GM23338 (cell line): ENCODE data around the gene GFRA1. TPM values are rescaled to one million over a fixed set of nuclear protein-coding genes. Genes with fewer than 3 reads are reported as not detected.

Source experiments
- ATAC-seq: fragments of 200-7000 bp; cut with Tn5 transposase; 3 replicates; pipeline ENCODE4 v1.9.1; 2020
- DNase-seq: peaks from one replicate; pipeline ENCODE4 v3.0.0-alpha.2; 2015; ENCODE audit warnings: low spot score
- H2AFZ ChIP-seq: fragments of 200-600 bp; sonication (generic); 2 replicates; pipeline ENCODE4 v1.8.0; 2016; ENCODE audit warnings: antibody characterized with exemption, mild to moderate bottlenecking, moderate library complexity
- H3F3A ChIP-seq: fragments of 200-600 bp; sonication (generic); replicated peaks from 2 replicates; pipeline ENCODE4 v1.8.0; 2017; ENCODE audit warnings: antibody characterized with exemption, mixed run types, low read depth
- H3K27ac ChIP-seq: fragments of 200-600 bp; sonication (generic); 2 replicates; pipeline ENCODE4 v1.6.1; 2016; ENCODE audit warnings: low read depth
- H3K27me3 ChIP-seq: fragments of 200-600 bp; sonication (generic); 2 replicates; pipeline ENCODE4 v1.8.0; 2016; ENCODE audit warnings: mild to moderate bottlenecking, mixed run types, moderate library complexity; ENCODE audit not compliant: insufficient read depth
- H3K36me3 ChIP-seq: fragments of 200-600 bp; sonication (generic); 2 replicates; pipeline ENCODE4 v1.8.0; 2016; ENCODE audit warnings: mild to moderate bottlenecking; ENCODE audit not compliant: insufficient read depth
- H3K4me1 ChIP-seq: fragments of 200-600 bp; sonication (generic); 2 replicates; pipeline ENCODE4 v1.8.0; 2016; ENCODE audit warnings: mild to moderate bottlenecking, moderate library complexity; ENCODE audit not compliant: insufficient read depth
- H3K4me2 ChIP-seq: fragments of 200-600 bp; sonication (generic); 2 replicates; pipeline ENCODE4 v1.7.1; 2017; ENCODE audit warnings: mixed run types
- H3K4me3 ChIP-seq: fragments of 200-600 bp; sonication (generic); 2 replicates; pipeline ENCODE4 v1.6.1; 2016; ENCODE audit warnings: mixed run types
- H3K79me2 ChIP-seq: fragments of 200-600 bp; sonication (generic); replicated peaks from 2 replicates; pipeline ENCODE4 v1.8.0; 2017; ENCODE audit warnings: mild to moderate bottlenecking; ENCODE audit not compliant: insufficient read depth
- H3K9me2 ChIP-seq: fragments of 200-600 bp; sonication (generic); 2 replicates; pipeline ENCODE4 v1.8.0; 2017; ENCODE audit not compliant: insufficient read depth
- H4K20me1 ChIP-seq: fragments of 200-600 bp; sonication (generic); replicated peaks from 2 replicates; pipeline ENCODE4 v1.8.0; 2017; ENCODE audit warnings: mild to moderate bottlenecking; ENCODE audit not compliant: insufficient read depth
- H3K27ac Mint-ChIP-seq: 2 replicates; pipeline ENCODE4 v1.8.0; 2020; ENCODE audit warnings: inconsistent platforms, mild to moderate bottlenecking, moderate library complexity, mixed read lengths
- H3K27me3 Mint-ChIP-seq: 3 replicates; pipeline ENCODE4 v1.8.0; 2022; ENCODE audit warnings: low read depth, mild to moderate bottlenecking, moderate library complexity, mixed read lengths, inconsistent platforms; ENCODE audit not compliant: insufficient read depth, poor library complexity
- H3K36me3 Mint-ChIP-seq: 3 replicates; pipeline ENCODE4 v1.8.0; 2021; ENCODE audit warnings: low read depth, mild to moderate bottlenecking, inconsistent platforms, moderate library complexity, mixed read lengths
- H3K4me1 Mint-ChIP-seq: 3 replicates; pipeline ENCODE4 v1.8.0; 2020; ENCODE audit warnings: mild to moderate bottlenecking, inconsistent platforms, mixed read lengths
- H3K4me3 Mint-ChIP-seq: 3 replicates; pipeline ENCODE4 v1.8.0; 2021; ENCODE audit warnings: moderate library complexity, mild to moderate bottlenecking, inconsistent platforms, mixed read lengths
- H3K9me3 Mint-ChIP-seq: 3 replicates; pipeline ENCODE4 v1.8.0; 2020; ENCODE audit warnings: moderate library complexity, mild to moderate bottlenecking, inconsistent platforms, mixed read lengths
- EZH2 ChIP-seq: fragments of 200-600 bp; sonication (generic); IDR thresholded peaks from one replicate; pipeline ENCODE4 v1.8.0; 2017; ENCODE audit warnings: antibody characterized with exemption, mild to moderate bottlenecking, low read depth; ENCODE audit not compliant: unreplicated experiment
- EZH2phosphoT487 ChIP-seq: fragments of 200-600 bp; sonication (generic); IDR thresholded peaks from one replicate; pipeline ENCODE4 v1.8.1; 2018; ENCODE audit warnings: antibody characterized with exemption; ENCODE audit not compliant: unreplicated experiment
- JUNB ChIP-seq: IDR thresholded peaks from one replicate; pipeline ENCODE4 v1.6.1; 2016; ENCODE audit warnings: antibody characterized with exemption; ENCODE audit not compliant: unreplicated experiment
- NANOG ChIP-seq: IDR thresholded peaks from 2 replicates; pipeline ENCODE4 v1.6.1; 2016; ENCODE audit warnings: antibody characterized with exemption, borderline replicate concordance
- REST ChIP-seq: IDR thresholded peaks from one replicate; pipeline ENCODE4 v1.6.1; 2018; ENCODE audit warnings: antibody characterized with exemption; ENCODE audit not compliant: unreplicated experiment
- STAT1 ChIP-seq: IDR thresholded peaks from one replicate; pipeline ENCODE4 v1.6.1; 2016; ENCODE audit warnings: antibody characterized with exemption; ENCODE audit not compliant: unreplicated experiment
- ZNF114 ChIP-seq: fragments of 250-450 bp; sonication (Bioruptor Pico); IDR thresholded peaks from 2 replicates; pipeline ENCODE4 v1.5.0; 2020; ENCODE audit warnings: mild to moderate bottlenecking, moderate library complexity
- ZNF331 ChIP-seq: fragments of 250-450 bp; sonication (Bioruptor Pico); IDR thresholded peaks from 2 replicates; pipeline ENCODE4 v1.5.0; 2020; ENCODE audit warnings: low read depth, mild to moderate bottlenecking, moderate library complexity
- ZNF462 ChIP-seq: fragments of 250-450 bp; sonication (Bioruptor Pico); IDR thresholded peaks from 2 replicates; pipeline ENCODE4 v1.5.0; 2020; ENCODE audit warnings: mild to moderate bottlenecking, moderate library complexity
- polyA plus RNA-seq: library from polyadenylated mRNA; unstranded; fragments of >200 nt; fragmentation: Nextera tagmentation; extraction: Ambion mirVana; gene quantifications from 2 replicates; pipeline ENCODE4 v1.2.1, GENCODE V29; 2016
- total RNA-seq: library from RNA; depleted of rRNA; stranded (reverse); fragments of >200 nt; shearing (Covaris generic); gene quantifications from 2 replicates; pipeline ENCODE4 v1.2.3, GENCODE V29; 2014
- TF ChIP-seq, protein P1 (sequence below): IDR thresholded peaks from 2 replicates; pipeline ENCODE4 v1.6.1; 2016; ENCODE audit warnings: antibody characterized with exemption

Gene GFRA1
- total and polyA plus RNA-seq, 2 experiments from 2014 or later, result 1.4 to 2.8 TPM

DNA sequence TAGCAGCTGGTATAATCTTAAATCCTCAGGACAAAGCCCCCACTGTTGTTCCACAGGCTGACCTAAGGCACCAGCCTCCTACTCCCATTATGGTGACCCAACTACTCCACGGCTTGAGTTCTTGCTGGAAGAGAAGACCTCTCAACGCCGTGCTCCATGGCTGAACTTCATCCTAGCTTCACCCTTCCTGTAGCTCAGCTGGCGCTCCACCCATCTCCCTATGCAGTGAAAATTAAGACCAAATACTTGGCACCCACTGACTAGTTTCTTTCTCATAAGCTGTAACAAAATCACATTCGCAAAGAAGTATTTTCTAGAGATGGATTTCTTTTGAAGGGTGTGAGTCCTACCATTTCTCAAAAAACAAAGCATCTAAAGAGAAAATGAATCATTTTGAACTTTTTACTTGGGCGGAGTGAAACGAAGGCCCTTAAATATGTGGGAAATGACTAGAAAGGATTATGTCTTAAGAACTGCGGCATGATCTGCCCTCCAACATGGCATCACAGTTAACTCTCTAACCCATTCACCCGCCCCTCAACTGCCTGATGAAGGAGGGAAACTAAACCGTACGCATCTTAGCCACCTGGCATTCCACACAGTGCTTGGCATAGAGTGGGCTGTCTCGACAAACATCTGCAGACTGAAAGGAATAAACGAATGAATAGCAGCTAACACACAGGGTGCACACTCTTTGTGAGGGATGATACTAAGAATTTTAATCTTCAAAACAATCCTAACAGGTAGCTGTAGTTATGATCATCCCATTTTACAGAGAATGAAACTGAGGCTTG, 32.7 kb downstream of the GFRA1 start (continued):
- no peak for TF ChIP-seq ZNF462 (CRISPR knock-in tag)
- no peak for TF ChIP-seq EZH2
- TF ChIP-seq STAT1, result no peak
- no peak for TF ChIP-seq ZNF331 (CRISPR knock-in tag)
- TF ChIP-seq ZNF114 (CRISPR knock-in tag), result no peak
- TF ChIP-seq JUNB, result no peak

DNA sequence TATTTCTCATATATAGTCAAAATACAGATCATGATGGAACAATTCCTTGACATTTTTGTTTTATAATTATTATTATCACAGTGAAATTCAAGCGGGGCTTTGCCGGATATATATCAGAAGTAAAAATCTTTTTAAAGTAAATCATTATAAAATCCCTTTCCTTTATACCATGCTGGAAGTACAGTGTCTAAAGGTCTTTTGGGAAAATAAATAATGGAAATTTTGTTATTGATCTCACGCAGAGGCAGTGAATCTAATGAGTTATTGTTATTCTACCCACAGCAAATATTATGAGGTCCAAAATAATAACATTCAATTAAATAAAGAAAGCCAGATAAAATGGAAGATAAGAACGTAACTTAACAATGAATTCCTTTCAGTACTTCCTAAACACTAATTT, 33.8 kb downstream of the GFRA1 start:
- peaks cover 11% of the 10 kb centered on the region; the same call in 2 of the 3 replicates for H3K4me1 Mint-ChIP-seq
- no peak for ATAC-seq
- Histone ChIP-seq H3K79me2 (no peaks in the 10 kb centered on the region), H3K27me3 (no peaks in the 10 kb centered on the region), H3K4me3 (no peak overlapping the region), H3K4me2 (no peak overlapping the region), H3K9me2 (peaks cover 6% of the 10 kb centered on the region; the same call in 1 of the 2 replicates), H3F3A (no peaks in the 10 kb centered on the region), H4K20me1 (no peaks in the 10 kb centered on the region), H2AFZ (no peak overlapping the region), H3K4me1 (no peaks in the 10 kb centered on the region), H3K36me3 (no peaks in the 10 kb centered on the region), H3K27ac (no peak overlapping the region)
- H3K36me3 Mint-ChIP-seq, result no peaks in the 10 kb centered on the region
- H3K27me3 Mint-ChIP-seq, result peaks cover 2% of the 10 kb centered on the region
- H3K9me3 Mint-ChIP-seq, result no peaks in the 10 kb centered on the region; the same call in 2 of the 3 replicates
- TF ChIP-seq REST, result no peak
- TF ChIP-seq, protein P1, sequence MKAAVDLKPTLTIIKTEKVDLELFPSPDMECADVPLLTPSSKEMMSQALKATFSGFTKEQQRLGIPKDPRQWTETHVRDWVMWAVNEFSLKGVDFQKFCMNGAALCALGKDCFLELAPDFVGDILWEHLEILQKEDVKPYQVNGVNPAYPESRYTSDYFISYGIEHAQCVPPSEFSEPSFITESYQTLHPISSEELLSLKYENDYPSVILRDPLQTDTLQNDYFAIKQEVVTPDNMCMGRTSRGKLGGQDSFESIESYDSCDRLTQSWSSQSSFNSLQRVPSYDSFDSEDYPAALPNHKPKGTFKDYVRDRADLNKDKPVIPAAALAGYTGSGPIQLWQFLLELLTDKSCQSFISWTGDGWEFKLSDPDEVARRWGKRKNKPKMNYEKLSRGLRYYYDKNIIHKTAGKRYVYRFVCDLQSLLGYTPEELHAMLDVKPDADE, result no peak
- no peak for TF ChIP-seq EZH2phosphoT487
- TF ChIP-seq NANOG, result no peak
- H3K27ac Mint-ChIP-seq, result no peak overlapping the region
- H3K4me3 Mint-ChIP-seq, result no peak overlapping the region
- no peak for DNase-seq
